HG03045 (cell line): ENCODE measurements around the gene ME2.
"Not testable (repeated sequence)": the region's sequence is repeated elsewhere in the genome, so short reads cannot be mapped to it uniquely, and the experiment has no call there.

Experiments used
- ATAC-seq: cut with Tn5 transposase; IDR thresholded peaks from one replicate; pipeline ENCODE4 v1.9.1; 2021; ENCODE audit warnings: mild to moderate bottlenecking, moderate library complexity; ENCODE audit not compliant: unreplicated experiment

Gene ME2

GRCh38 chr18:50878345-50879301 lies at the start of gene ME2:
Gene ME2 (plus strand): TSS chr18:50879118. CDS start chr18:50895821, 16,703 bp downstream.
- peak; percentile 96 for ATAC-seq

- ATAC-seq: no peak
Measured at GRCh38 chr18:50829644-50830043, 49.3 kb upstream of the ME2 start.

GRCh38 chr18:50830544-50830943 lies 48.4 kb upstream of the ME2 start:
- ATAC-seq: no peak

- ATAC-seq: peak; percentile 63
Measured at GRCh38 chr18:50832754-50833153, 46.2 kb upstream of the ME2 start.

GRCh38 chr18:50833496-50833895 lies 45.4 kb upstream of the ME2 start:
- not testable (repeated sequence) for ATAC-seq

GRCh38 chr18:50836521-50836957 lies 42.4 kb upstream of the ME2 start:
- no peak for ATAC-seq

- no peak for ATAC-seq
Measured at GRCh38 chr18:50839341-50839740, 39.6 kb upstream of the ME2 start.

- ATAC-seq: no peak
Measured at GRCh38 chr18:50839996-50840395, 38.9 kb upstream of the ME2 start.

GRCh38 chr18:50842846-50843245 lies 36.1 kb upstream of the ME2 start:
- ATAC-seq: no peak

- ATAC-seq: no peak
Measured at GRCh38 chr18:50844554-50844953, 34.4 kb upstream of the ME2 start.

- no peak for ATAC-seq
Measured at GRCh38 chr18:50844960-50845359, 34.0 kb upstream of the ME2 start.

- no peak for ATAC-seq
Measured at GRCh38 chr18:50847192-50847591, 31.7 kb upstream of the ME2 start.

GRCh38 chr18:50848061-50848551 lies 30.8 kb upstream of the ME2 start:
- ATAC-seq: no peak

- no peak for ATAC-seq
Measured at GRCh38 chr18:50848991-50849390, 29.9 kb upstream of the ME2 start.

- ATAC-seq: no peak
Measured at GRCh38 chr18:50849419-50849821, 29.5 kb upstream of the ME2 start.

- no peak for ATAC-seq
Measured at GRCh38 chr18:50850307-50851065, 28.4 kb upstream of the ME2 start.

GRCh38 chr18:50853863-50854271 lies 25.1 kb upstream of the ME2 start:
- no peak for ATAC-seq

GRCh38 chr18:50855976-50856757 lies 22.8 kb upstream of the ME2 start:
- ATAC-seq: no peak

- ATAC-seq: not testable (repeated sequence)
Measured at GRCh38 chr18:50857166-50857565, 21.8 kb upstream of the ME2 start.

GRCh38 chr18:50857694-50858093 lies 21.2 kb upstream of the ME2 start:
- no peak for ATAC-seq
